Stimulated activated CD4-positive, alpha-beta T cell treated with anti-CD3 and anti-CD28 coated beads, Interleukin-15, amount 100 ng/mL, for 1 hour (primary cell): ENCODE measurements around the gene IL15.
"Not testable (repeated sequence)": the region's sequence is repeated elsewhere in the genome, so short reads cannot be mapped to it uniquely, and the experiment has no call there.

Source experiments
- DNase-seq, 2 donors: peaks; one replicate each; pipeline ENCODE4 v3.0.0-alpha.2; 2020; ENCODE audit warnings: low read depth in 1 of 2, low spot score in 1 of 2

The IL15 gene

GRCh38 chr4:141646969-141647368, 10.6 kb downstream of the IL15 start:
- no peak for DNase-seq

GRCh38 chr4:141647966-141648365, 11.6 kb downstream of the IL15 start:
- DNase-seq, result no peak

GRCh38 chr4:141652161-141652778, 15.9 kb downstream of the IL15 start:
- DNase-seq, result no peak

- DNase-seq, result no peak
Observed at GRCh38 chr4:141654098-141654497, 17.7 kb downstream of the IL15 start.

GRCh38 chr4:141656031-141656430, 19.6 kb downstream of the IL15 start:
- no peak for DNase-seq

GRCh38 chr4:141657550-141658250, 21.3 kb downstream of the IL15 start:
- DNase-seq, result no peak

- no peak for DNase-seq
Observed at GRCh38 chr4:141658309-141658708, 21.9 kb downstream of the IL15 start.

GRCh38 chr4:141659539-141659938, 23.2 kb downstream of the IL15 start:
- DNase-seq, result no peak

GRCh38 chr4:141660880-141661279, 24.5 kb downstream of the IL15 start:
- no peak for DNase-seq

- no peak for DNase-seq
Observed at GRCh38 chr4:141668200-141668910, 32.0 kb downstream of the IL15 start.

GRCh38 chr4:141669501-141669900, 33.1 kb downstream of the IL15 start:
- no peak for DNase-seq

GRCh38 chr4:141675384-141675783, 39.0 kb downstream of the IL15 start:
- DNase-seq, result no peak

- DNase-seq, result no peak
Observed at GRCh38 chr4:141676087-141676670, 39.8 kb downstream of the IL15 start.

GRCh38 chr4:141680060-141680459, 43.7 kb downstream of the IL15 start:
- no peak for DNase-seq

- DNase-seq, result no peak
Observed at GRCh38 chr4:141684785-141685184, 48.4 kb downstream of the IL15 start.

- DNase-seq, result no peak
Observed at GRCh38 chr4:141686146-141686775, 49.9 kb downstream of the IL15 start.

- DNase-seq, result no peak
Observed at GRCh38 chr4:141686879-141687278, 50.5 kb downstream of the IL15 start.

- DNase-seq, result not testable (repeated sequence)
Observed at GRCh38 chr4:141689726-141690296, 53.4 kb downstream of the IL15 start.

- DNase-seq, result not testable (repeated sequence)
Observed at GRCh38 chr4:141691247-141691646, 54.9 kb downstream of the IL15 start.

- DNase-seq, result no peak
Observed at GRCh38 chr4:141692081-141692480, 55.7 kb downstream of the IL15 start.

- no peak for DNase-seq
Observed at GRCh38 chr4:141697116-141697515, 60.7 kb downstream of the IL15 start.
